Activated CD8-positive, alpha-beta memory T cell treated with anti-CD3 and anti-CD28 coated beads, Interleukin-2, amount 50 U/mL, for 24 hours (primary cell): ENCODE results near the gene KRTAP9-1.
"Not testable (repeated sequence)": the region's sequence is repeated elsewhere in the genome, so short reads cannot be mapped to it uniquely, and the experiment has no call there.

ENCODE experiments used
- DNase-seq: peaks from one replicate; pipeline ENCODE4 v3.0.0-alpha.2; 2020; ENCODE audit errors: extremely low read depth

Gene KRTAP9-1, protein sequence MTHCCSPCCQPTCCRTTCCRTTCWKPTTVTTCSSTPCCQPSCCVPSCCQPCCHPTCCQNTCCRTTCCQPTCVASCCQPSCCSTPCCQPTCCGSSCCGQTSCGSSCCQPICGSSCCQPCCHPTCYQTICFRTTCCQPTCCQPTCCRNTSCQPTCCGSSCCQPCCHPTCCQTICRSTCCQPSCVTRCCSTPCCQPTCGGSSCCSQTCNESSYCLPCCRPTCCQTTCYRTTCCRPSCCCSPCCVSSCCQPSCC

DNA sequence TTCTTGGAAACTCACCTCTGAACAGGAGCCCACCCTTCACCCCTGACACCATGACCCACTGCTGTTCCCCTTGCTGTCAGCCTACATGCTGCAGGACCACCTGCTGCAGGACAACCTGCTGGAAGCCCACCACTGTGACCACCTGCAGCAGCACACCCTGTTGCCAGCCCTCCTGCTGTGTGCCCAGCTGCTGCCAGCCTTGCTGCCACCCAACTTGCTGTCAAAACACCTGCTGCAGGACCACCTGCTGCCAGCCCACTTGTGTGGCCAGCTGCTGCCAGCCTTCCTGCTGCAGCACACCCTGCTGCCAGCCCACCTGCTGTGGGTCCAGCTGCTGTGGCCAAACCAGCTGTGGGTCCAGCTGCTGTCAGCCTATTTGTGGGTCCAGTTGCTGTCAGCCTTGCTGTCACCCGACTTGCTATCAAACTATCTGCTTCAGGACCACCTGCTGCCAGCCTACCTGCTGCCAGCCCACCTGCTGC, at the start of gene KRTAP9-1:
KRTAP9-1 (plus strand) TSS at position 51 of the 482 bp plus-strand sequence; CDS start at position 51, 0 bp downstream.
- not testable (repeated sequence) for DNase-seq

DNA sequence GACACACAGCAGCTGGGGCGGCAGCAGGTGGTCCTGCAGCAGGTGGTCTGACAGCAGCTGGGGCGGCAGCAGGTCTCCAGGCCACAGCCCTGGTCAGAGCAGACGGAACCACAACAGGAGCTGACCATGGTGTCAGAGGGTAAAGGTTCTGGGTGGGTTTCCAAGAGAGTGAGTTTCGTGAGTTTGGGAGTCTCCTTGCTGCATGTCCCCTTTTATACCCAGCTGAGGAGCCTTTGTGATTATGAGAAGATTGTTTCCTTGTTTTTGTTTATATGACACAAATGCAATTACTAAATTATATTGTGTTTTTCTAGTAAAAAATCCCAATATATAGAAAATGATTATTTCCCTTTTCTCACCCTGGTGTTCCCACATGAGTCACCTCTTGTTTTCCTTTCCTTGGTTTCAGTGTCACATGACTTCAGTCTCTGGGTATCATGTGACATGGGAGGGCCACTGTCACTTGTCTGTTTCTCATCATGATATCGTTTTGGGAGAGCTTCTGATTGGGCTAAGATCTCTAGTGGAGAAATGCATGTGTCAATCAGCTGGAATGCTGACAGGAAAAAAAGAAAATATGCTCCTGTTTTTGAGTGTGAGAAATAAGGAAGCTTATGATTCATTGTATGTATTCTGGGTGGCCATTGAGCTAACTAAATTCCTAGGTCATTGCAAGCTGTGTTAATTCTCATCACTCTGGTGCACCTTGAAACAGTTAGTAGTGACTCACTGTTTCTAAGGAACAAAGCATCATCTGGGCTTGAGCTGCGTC, 49.1 kb upstream of the KRTAP9-1 start, which contains the start of gene KRTAP4-6:
KRTAP4-6 (minus strand) TSS at position 185 of the 772 bp plus-strand sequence; CDS start at position 128, 57 bp downstream.
- DNase-seq: no peak

DNA sequence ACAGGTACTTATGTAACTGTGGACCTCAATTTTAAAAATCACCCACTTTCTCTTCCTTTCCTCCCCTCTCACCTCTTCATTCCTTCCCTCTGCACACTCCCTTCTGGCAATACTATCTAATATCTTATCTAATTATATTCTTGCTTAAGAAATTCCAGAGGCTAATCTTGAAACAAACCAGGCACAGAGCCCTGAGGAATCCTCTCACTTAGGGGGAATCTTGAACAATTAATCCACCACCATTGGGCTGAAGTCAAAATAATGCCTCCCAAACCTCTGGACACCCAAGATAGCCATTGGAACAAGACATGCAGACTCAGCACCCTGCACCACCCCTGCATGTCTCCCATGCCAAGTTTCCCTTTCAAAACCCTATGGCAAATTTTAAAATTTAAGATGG, 48.3 kb upstream of the KRTAP9-1 start:
- no peak for DNase-seq

DNA sequence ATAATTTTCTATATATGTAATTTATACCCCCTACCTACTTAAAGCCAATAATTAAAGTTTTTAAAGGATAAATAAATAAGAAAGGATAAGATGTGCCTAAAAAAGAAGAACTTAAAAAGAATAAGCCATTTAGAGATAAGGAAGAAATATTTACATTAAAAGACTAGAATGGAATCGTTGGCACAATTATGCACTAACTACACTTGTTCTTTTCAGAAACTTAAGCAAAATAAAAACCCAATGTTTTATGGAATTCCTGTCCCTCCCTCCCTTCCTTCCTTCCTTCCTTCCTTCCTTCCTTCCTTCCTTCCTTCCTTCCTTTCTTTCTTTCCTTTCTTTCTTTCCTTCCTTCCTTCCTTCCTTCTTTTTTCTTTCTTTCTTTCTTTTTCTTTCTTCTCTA, 44.8 kb upstream of the KRTAP9-1 start:
- DNase-seq: no peak

DNA sequence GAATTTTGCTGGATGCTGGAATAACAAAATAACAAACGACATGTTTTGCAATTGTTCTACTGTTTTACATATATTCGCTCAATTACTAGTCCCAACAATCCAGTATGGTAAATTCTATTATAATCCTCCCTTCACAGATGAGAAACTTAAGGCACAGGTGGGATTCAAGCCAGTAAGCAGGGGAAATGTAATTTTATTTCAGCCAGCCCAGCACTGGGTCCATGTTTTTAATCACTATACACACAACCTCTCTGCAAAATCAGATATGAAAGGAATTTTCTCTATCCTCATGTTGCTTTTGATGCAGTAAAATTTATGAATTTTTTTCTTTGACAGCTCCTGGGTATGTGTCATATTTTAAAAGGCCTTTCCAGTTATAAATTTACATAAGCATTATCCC, 44.4 kb upstream of the KRTAP9-1 start:
- no peak for DNase-seq

DNA sequence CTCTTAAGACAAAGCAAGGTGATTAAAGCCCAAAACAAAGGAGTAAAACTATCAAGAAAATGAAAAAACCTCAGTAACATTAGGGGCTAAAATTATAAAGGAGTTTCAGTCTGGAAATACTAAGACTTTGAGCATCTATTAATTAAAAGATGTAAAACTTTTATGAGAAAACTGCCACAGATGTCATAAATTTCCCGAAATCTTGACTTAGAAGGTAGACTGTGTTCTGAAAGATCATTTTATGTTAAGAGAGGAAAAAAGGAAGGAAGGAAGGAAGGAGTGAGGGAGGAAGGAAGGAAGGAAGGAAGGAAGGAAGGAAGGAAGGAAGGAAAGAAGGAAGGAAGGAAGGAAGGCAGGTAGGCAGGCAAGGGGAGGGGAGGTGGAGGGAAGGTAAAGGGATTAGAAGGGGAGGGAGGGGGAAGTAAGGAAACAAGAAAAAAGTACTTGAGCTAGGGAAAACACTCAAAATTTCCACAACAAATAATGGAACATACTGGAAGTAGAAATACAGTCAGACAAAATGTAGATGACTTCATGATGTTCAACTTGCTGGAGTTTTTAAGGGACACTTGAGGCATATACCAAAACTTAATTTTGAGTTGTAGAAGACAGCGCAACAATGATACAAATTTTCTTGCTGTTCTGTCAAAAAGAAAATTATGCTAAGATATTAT, 42.0 kb upstream of the KRTAP9-1 start:
- no peak for DNase-seq

DNA sequence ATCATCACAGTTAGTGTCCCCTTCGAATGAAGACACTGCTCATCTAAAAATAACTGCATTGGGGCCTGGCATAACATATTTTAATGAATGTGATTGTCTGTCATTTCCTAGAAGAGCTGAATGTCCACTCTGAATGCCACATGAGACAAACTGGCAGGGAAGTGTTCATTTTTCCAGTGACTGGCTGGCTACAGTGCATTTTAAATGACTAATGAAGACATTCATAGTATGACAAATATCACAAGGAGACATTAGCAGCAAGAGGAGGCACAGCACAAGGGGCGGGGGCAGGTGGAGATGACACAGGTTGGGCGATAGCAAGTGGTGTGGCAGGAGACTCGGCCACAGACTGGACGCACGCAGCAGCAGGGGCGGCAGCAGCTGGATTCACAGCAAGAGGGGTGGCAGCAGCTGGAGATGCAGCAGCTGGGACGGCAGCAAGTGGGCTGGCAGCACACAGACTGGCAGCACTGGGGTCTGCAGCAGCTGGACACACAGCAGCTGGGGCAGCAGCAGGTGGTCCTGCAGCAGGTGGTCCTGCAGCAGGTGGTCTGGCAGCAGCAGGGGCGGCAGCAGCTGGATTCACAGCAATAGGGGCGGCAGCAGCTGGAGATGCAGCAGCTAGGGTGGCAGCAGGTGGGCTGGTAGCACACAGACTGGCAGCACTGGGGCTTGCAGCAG, 40.6 kb upstream of the KRTAP9-1 start:
- not testable (repeated sequence) for DNase-seq

DNA sequence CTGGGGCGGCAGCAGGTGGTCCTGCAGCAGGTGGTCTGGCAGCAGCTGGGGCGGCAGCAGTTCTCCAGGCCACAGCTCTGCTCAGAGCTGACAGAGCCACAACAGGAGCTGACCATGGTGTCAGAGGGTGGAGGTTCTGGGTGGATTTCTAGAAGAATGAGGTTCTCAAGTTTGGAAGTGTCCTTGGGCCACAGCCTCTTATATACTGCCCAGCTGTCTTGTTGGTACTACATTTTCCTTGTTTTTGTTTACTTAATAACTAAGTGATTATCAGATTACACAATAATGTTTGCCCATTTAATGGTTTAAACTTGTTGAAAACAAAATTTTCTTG, 40.1 kb upstream of the KRTAP9-1 start, which contains the start of gene KRTAP4-5:
KRTAP4-5 (minus strand) TSS at position 174 of the 334 bp plus-strand sequence; CDS start at position 116, 58 bp downstream.
- no peak for DNase-seq

DNA sequence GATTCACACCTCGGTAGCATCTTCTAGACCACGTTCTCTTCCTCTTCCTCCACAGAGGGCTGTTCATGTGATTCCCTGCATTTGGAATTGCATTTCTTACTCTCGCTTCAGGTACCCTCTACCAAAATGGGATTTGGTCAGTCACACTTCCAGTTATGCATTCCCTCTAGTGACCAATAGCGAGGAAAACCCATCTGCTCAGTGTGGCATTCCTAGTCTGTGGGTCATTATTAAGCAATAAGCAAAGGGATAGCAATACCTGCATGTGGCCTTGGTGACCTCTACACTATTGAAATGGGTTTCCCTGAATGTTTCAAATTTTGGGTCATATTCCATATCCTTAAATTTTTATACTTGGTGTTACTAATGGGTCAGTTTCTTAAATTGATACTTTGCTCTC, 39.7 kb upstream of the KRTAP9-1 start:
- DNase-seq: no peak

DNA sequence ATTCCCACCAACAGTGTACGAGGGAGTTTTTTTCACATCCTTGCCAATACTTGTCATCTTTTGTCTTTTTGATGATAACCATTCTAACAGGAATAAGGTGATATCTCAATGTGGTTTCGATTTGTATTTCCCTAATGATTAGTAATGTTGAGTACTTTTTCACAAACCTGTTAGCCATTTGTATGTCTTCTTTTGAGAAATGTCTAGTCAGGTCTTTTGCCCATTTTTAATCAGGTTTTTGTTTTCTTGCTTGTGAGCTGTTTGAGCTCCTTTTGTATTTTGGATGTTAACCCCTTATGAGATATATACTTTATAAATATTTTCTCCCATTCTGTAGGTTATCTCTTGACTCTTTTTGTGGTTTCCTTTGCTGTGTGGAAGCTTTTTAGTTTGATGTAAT, 38.2 kb upstream of the KRTAP9-1 start:
- DNase-seq: no peak

DNA sequence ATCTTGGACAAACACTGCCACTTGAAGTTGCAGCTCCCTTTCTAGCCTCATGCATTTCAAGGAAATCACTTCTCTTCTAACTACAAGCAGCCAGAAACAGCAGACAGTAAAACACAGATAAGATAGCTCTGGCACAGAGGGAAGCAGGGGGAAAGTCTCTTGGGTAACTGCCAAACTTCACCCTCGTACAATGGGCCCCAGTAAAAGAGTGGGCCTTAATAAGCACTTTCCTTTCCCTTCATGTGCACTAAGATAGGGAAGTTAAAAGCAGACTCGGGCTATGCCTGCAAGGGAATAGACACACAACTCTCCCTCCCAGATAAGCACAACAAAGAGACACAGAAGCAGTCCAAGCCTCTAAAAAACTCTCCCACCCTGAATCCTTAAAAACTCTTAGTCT, 35.8 kb upstream of the KRTAP9-1 start:
- DNase-seq: no peak

DNA sequence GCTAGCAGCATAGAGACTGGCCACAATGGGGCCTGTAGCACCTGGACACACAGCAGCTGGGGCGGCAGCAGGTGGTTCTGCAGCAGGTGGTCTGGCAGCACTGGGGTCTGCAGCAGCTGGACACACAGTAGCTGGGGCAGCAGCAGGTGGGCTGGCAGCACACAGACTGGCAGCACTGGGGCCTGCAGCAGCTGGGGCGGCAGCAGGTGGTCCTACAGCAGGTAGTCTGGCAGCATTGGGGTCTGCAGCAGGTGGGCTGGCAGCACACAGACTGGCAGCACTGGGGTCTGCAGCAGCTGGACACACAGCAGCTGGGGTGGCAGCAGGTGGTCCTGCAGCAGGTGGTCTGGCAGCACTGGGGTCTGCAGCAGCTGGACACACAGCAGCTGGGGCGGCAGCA, 29.5 kb upstream of the KRTAP9-1 start:
- not testable (repeated sequence) for DNase-seq

DNA sequence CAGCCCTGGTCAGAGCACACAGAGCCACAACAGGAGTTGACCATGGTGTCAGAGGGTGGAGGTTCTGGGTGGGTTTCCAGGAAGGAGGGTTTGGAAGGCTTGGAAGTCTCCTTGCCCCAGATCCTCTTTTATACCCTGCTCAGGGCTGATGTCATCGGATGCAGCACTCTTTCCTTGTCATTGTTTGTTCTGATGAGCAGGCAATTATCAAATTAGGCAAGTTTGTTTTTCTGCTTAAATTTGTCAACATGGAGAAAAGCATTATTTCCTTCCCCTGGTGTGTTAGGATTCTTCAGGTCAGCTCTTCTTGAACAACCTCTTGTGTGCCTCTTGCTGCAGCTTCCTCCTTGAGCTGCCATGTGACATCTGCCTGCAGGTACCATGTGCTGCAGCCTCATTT, 29.0 kb upstream of the KRTAP9-1 start, which contains the start of gene KRTAP4-4:
KRTAP4-4 (minus strand) TSS at position 101 of the 400 bp plus-strand sequence; CDS start at position 44, 57 bp downstream.
- DNase-seq: no peak

DNA sequence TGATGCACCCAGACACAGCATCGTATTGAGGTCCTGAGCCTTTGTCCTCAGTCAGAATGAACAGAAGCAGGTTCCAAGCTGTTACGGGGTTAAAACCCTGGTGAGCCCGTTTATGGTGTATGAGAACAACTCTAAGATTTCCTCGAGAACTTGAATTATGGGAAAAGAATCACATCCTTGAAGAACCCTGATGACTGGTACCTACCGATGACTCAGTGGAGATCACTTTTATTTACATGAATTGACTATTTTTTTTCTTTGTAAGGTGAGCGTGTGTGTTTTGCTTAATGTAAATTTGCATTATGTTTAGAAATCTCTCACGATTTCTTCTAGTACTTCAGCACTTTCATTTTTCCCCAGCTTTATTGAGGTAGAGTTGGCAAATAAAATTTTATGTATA, 25.9 kb upstream of the KRTAP9-1 start:
- DNase-seq: no peak

DNA sequence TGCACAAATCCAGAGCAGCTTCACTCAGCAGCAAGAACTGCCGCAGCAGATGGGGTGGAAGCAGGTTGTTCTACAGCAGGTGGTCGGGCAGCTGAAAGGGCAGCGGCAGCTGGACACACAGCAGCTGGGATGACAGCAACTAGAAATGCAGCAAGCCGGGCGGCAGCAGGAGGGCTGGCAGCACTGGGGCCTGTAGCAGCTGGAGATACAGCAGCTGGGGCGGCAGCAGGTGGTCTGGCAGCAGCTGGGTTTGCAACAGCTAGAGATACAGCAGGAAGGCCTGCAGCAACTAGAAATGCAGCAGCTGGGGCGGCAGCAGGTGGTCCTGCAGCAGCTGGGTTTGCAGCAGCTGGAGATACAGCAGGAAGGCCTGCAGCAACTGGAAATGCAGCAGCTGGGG, 22.1 kb upstream of the KRTAP9-1 start:
- DNase-seq: no peak

DNA sequence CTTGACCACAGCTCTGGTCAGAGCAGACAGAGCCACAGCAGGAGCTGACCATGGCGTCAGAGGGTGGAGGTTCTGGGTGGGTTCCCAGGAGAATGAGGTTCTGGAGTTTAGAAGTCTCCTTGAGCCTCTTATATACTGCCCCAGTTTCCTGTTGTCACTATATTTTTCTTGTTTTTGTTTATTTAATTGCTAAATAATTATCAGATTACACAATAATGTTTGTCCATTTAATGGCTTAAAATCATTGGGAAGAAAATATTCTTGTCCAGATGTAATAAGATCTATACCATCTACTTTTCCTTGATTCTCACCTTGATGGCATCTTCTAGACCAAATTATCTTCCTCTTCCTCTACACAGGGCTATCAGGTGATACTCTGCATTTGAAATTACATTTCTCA, 21.6 kb upstream of the KRTAP9-1 start, which contains the start of gene KRTAP4-3:
KRTAP4-3 (minus strand) TSS at position 101 of the 400 bp plus-strand sequence; CDS start at position 52, 49 bp downstream.
- no peak for DNase-seq

DNA sequence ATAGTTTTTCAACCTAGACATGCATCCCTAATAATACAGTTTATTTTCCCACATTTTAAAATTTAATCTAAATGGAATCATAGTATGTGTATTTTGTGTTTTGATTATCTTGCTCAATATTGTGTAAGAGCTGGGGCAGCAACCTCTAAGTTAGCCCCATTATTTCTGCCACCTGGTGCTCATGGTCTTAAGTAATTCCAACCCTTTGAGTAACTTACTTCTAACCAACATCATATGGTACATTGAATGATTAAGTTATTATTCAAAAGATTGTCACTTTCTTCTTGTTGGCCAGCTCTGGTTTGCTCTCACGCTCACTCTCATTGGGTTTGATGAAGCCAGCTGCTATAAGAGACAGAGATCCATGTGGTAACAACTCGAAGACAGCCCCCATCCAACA, 17.8 kb upstream of the KRTAP9-1 start:
- DNase-seq: no peak

DNA sequence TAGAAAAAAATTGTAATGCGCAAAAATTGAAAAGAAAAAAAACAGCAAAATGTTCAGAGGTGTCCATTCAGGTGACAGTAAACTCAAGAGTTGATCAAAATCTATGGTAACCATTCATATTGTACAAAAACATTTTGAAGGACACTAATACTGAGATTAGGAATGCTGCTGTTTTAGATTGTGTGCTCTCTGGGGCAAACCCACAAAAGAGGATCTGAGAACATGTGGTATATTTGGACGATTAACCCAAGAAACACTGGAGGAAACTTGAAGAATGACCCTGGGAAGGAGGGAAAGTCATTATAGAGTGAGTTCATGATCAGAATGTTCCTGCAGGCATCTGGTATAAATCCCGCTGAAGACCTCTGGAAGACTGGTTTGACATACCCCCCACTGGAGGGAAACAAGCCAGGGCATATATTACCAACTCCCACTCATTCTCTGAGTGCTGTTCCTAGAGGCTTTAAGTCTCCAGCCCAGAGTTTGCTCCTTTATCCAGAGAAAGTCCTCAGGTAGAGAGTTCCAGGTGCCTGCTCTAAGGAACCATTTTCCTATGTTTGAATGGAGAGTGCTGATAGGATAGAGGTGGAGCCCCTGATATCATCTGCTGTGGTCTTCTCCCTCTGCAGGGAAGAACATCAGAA, 12.8 kb upstream of the KRTAP9-1 start:
- no peak for DNase-seq

DNA sequence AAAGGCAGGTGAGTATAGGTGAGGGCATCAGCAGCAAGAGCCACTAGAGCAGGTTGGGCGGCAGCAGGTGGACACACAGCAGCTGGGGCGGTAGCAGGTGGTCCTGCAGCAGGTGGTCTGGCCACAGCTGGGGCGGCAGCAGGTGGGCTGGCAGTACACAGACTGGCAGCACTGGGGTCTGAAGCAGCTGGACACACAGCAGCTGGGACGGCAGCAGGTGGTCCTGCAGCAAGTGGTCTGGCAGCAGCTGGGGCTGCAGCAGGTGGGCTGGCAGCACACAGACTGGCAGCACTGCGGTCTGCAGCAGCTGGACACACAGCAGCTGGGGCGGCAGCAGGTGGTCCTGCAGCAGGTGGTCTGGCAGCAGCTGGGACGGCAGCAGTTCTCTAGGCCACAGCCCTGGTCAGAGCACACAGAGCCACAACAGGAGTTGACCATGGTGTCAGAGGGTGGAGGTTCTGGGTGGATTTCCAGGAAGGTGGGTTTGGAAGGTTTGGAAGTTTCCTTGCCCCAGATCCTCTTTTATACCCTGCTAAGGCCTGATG, 11.9 kb upstream of the KRTAP9-1 start, which contains the start of gene KRTAP4-2:
KRTAP4-2 (minus strand) TSS at position 495 of the 545 bp plus-strand sequence; CDS start at position 438, 57 bp downstream.
- DNase-seq: no peak

DNA sequence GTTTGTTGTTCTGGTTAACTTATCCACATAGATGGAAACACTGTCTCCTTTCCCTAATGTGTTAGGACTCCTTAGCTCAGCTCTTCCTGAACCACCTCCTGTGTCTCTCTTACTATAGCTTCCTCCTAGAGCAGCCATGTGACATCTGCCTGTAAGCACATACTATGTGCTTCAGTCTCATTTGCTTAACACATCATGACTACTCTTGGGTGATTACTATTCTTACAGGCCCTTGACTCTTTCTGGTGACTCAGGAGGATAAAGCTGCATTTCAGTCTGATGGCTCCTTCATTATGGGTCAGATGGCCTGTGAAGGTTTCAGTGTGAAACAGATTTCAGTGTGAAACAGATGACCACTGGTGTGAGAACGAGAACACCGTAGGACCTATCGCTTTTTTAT, 11.3 kb upstream of the KRTAP9-1 start:
- DNase-seq: no peak
